Measurements from ENCODE around the gene FAM20C.

DNA sequence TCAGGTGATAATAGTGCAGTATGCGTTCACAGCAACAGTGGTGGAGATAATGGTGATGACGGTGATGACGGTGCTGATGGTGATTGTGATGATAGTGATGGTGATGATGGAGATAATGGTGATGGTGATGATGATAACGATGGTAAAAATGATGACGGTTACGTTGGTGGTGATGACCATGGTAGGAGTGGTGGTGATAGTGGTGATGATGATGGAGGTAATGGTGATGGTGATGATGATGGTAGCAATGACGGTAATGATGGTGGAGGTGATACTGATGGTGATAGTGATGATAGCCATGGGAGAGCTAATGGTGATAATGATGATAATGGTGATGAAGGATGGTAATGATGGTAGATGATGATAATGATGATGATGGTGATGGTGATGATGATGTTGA is 45.0 kb downstream of the FAM20C start:
- TF ChIP-seq, protein P1, sequence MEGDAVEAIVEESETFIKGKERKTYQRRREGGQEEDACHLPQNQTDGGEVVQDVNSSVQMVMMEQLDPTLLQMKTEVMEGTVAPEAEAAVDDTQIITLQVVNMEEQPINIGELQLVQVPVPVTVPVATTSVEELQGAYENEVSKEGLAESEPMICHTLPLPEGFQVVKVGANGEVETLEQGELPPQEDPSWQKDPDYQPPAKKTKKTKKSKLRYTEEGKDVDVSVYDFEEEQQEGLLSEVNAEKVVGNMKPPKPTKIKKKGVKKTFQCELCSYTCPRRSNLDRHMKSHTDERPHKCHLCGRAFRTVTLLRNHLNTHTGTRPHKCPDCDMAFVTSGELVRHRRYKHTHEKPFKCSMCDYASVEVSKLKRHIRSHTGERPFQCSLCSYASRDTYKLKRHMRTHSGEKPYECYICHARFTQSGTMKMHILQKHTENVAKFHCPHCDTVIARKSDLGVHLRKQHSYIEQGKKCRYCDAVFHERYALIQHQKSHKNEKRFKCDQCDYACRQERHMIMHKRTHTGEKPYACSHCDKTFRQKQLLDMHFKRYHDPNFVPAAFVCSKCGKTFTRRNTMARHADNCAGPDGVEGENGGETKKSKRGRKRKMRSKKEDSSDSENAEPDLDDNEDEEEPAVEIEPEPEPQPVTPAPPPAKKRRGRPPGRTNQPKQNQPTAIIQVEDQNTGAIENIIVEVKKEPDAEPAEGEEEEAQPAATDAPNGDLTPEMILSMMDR (IDR thresholded peaks at IDR 0.05 in 2 of 3, conservative IDR thresholded peaks at IDR 0.05 in 1 of 3; ENCODE audit: control insufficient read depth in 2 of 3, extremely low read depth in 1 of 3, insufficient read depth in 1 of 3, low read depth in 3 of 3, low read length in 3 of 3) = no peak
- no peak for TF ChIP-seq JUND (IDR thresholded peaks at IDR 0.05; ENCODE audit: low read depth, low read length)
